Vagina (tissue), 2 donors: ENCODE results near the gene MELTF.

Source experiments
- CTCF ChIP-seq, 3 experiments: fragments of 450-650 bp in 2 of 3; fragments of 200-600 bp in 1 of 3; sonication (generic) in 1 of 3; IDR thresholded peaks; one replicate each; pipeline ENCODE4 v1.5.1; 2017 to 2019; ENCODE audit warnings: antibody characterized with exemption in 3 of 3, mild to moderate bottlenecking in 2 of 3, moderate library complexity in 2 of 3
- POLR2A ChIP-seq, 2 donors: fragments of 450-650 bp; IDR thresholded peaks; one replicate each; pipeline ENCODE4 v1.6.1; 2017; ENCODE audit warnings: antibody characterized with exemption in 2 of 2, mild to moderate bottlenecking in 2 of 2, moderate library complexity in 2 of 2

DNA sequence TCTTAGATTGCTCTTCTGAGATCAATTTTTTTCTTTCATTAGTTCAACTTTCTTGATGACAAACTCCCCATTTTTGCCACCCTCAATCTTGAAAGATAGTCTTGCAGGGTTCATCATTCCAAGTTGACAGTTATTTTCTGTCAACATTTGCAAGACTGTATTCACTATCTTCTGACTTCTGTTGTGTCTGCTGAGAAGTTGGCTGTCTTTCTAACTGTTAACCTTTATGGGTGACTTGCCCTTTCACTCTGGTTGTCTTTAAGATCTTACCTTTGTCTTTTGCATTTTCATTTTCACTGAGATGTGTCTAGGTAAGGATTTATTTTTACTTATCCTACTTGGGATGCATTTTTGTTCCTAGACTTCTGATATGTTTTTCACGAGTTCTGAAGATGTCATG, 46.4 kb downstream of the MELTF start:
- TF ChIP-seq POLR2A (IDR thresholded peaks at IDR 0.05) (no peak), CTCF (IDR thresholded peaks at IDR 0.05) (no peak)
